CD14-positive monocyte (primary cell): ENCODE data around the gene OR4D11. TPM values are rescaled to one million over a fixed set of nuclear protein-coding genes. Genes with fewer than 3 reads are reported as not detected.
"Not testable (repeated sequence)": the region's sequence is repeated elsewhere in the genome, so short reads cannot be mapped to it uniquely, and the experiment has no call there.

Source experiments
- DNase-seq, 3 donors: peaks; one replicate each; pipeline ENCODE4 v3.0.0-alpha.2; 2011 to 2022
- H2AFZ ChIP-seq: 2 replicates; pipeline ENCODE4 v1.6.0; 2012; ENCODE audit warnings: mild to moderate bottlenecking, low read depth, low read length, inconsistent platforms; ENCODE audit not compliant: insufficient read depth, poor library complexity, severe bottlenecking
- H3K27ac ChIP-seq, 2 donors: 1 replicate in 1 of 2; 2 replicates in 1 of 2; pipeline ENCODE4 v1.5.1; 2012 to 2013; ENCODE audit warnings: low read length in 2 of 2, control low read depth in 1 of 2, inconsistent platforms in 1 of 2, low read depth in 1 of 2, mild to moderate bottlenecking in 1 of 2
- H3K27me3 ChIP-seq, 2 donors: one replicate each; pipeline versions ENCODE4 v1.6.0 to v1.6.1; 2011 to 2013; ENCODE audit warnings: low read length in 2 of 2; ENCODE audit not compliant: control insufficient read depth in 2 of 2, insufficient read depth in 2 of 2
- H3K36me3 ChIP-seq, 2 donors: replicated peaks in 1 of 2; 1 replicate in 1 of 2; 2 replicates in 1 of 2; pipeline versions ENCODE4 v1.5.1 to v1.6.1; 2012 to 2013; ENCODE audit warnings: low read length in 2 of 2, control low read depth in 1 of 2, inconsistent platforms in 1 of 2, mild to moderate bottlenecking in 1 of 2; ENCODE audit not compliant: insufficient read depth in 2 of 2, control insufficient read depth in 1 of 2
- H3K4me1 ChIP-seq, 2 donors: 1 replicate in 1 of 2; 2 replicates in 1 of 2; pipeline versions ENCODE4 v1.5.1 to v1.6.1; 2012 to 2013; ENCODE audit warnings: low read length in 2 of 2, control low read depth in 1 of 2, inconsistent platforms in 1 of 2, mild to moderate bottlenecking in 1 of 2, moderate library complexity in 1 of 2; ENCODE audit not compliant: insufficient read depth in 2 of 2, control insufficient read depth in 1 of 2
- H3K4me2 ChIP-seq: replicated peaks from 2 replicates; pipeline ENCODE3; 2012; ENCODE audit warnings: low read length, moderate library complexity, mild to moderate bottlenecking; ENCODE audit not compliant: poor library complexity, severe bottlenecking; ENCODE audit errors: extremely low read depth
- H3K4me3 ChIP-seq, 3 experiments: fragments of 200-600 bp in 1 of 3; sonication (generic) in 1 of 3; replicated peaks in 1 of 3; 1 replicate in 2 of 3; 2 replicates in 1 of 3; pipeline ENCODE4 v1.5.1; 2011 to 2013; ENCODE audit warnings: low read length in 3 of 3, mild to moderate bottlenecking in 3 of 3, control low read depth in 2 of 3, low read depth in 2 of 3, inconsistent platforms in 1 of 3, moderate library complexity in 1 of 3
- H3K79me2 ChIP-seq: 2 replicates; pipeline ENCODE4 v1.6.0; 2012; ENCODE audit warnings: mild to moderate bottlenecking, control low read depth, inconsistent platforms, low read length, moderate library complexity; ENCODE audit not compliant: insufficient read depth
- H3K9ac ChIP-seq: 2 replicates; pipeline ENCODE4 v1.6.0; 2017; ENCODE audit warnings: low read length, mild to moderate bottlenecking; ENCODE audit not compliant: insufficient read depth, poor library complexity, severe bottlenecking
- H3K9me3 ChIP-seq, 2 donors: replicated peaks in 1 of 2; 1 replicate in 1 of 2; 2 replicates in 1 of 2; pipeline versions ENCODE4 v1.5.1 to v1.6.1; 2012 to 2013; ENCODE audit warnings: low read length in 2 of 2, control low read depth in 1 of 2; ENCODE audit not compliant: control insufficient read depth in 1 of 2, insufficient read depth in 1 of 2
- H4K20me1 ChIP-seq: 2 replicates; pipeline ENCODE4 v1.6.0; 2012; ENCODE audit warnings: mild to moderate bottlenecking, low read length, control low read depth, moderate library complexity; ENCODE audit not compliant: insufficient read depth
- H3K27ac Mint-ChIP-seq, 7 donors: one replicate each; pipeline ENCODE4 v1.8.0; 2020; ENCODE audit warnings: mild to moderate bottlenecking in 7 of 7, mixed read lengths in 7 of 7, moderate library complexity in 6 of 7, inconsistent platforms in 2 of 7
- H3K27me3 Mint-ChIP-seq, 3 donors: one replicate each; pipeline ENCODE4 v1.8.0; 2021 to 2022; ENCODE audit warnings: low read depth in 3 of 3, mild to moderate bottlenecking in 3 of 3, mixed read lengths in 3 of 3, moderate library complexity in 3 of 3, inconsistent platforms in 1 of 3
- H3K36me3 Mint-ChIP-seq, 2 donors: one replicate each; pipeline ENCODE4 v1.8.0; 2020; ENCODE audit warnings: mixed read lengths in 2 of 2, inconsistent platforms in 1 of 2, mild to moderate bottlenecking in 1 of 2
- H3K4me1 Mint-ChIP-seq: one replicate; pipeline ENCODE4 v1.8.0; 2020; ENCODE audit warnings: mild to moderate bottlenecking, mixed read lengths
- H3K4me3 Mint-ChIP-seq, 2 donors: one replicate each; pipeline ENCODE4 v1.8.0; 2020; ENCODE audit warnings: mild to moderate bottlenecking in 2 of 2, mixed read lengths in 2 of 2, moderate library complexity in 1 of 2
- H3K9me3 Mint-ChIP-seq, 7 donors: one replicate each; pipeline ENCODE4 v1.8.0; 2020 to 2022; ENCODE audit warnings: mixed read lengths in 7 of 7, mild to moderate bottlenecking in 6 of 7, moderate library complexity in 6 of 7, inconsistent platforms in 2 of 7
- CTCF ChIP-seq: fragments of 200-600 bp; IDR thresholded peaks from one replicate; pipeline ENCODE4 v1.8.0; 2022; ENCODE audit warnings: antibody characterized with exemption, mild to moderate bottlenecking
- WGBS: methylation state at CpG from one replicate; pipeline ENCODE4 v1.1.5; 2013; ENCODE audit warnings: missing lambda C conversion rate; ENCODE audit not compliant: insufficient coverage; 5-methylcytosine and 5-hydroxymethylcytosine counted together
- intact Hi-C, 2 donors: fragments of 100-400 bp; cut with micrococcal nuclease; formaldehyde crosslinking; loops; one replicate each; pipeline versions ENCODE4 v1.15.0 to v1.15.1; 2023
- polyA plus RNA-seq, 3 donors: library from polyadenylated mRNA; depleted of rRNA in 1 of 3; unstranded in 2 of 3; stranded (reverse) in 1 of 3; fragments of 300-500 nt in 2 of 3; fragments of >200 nt in 1 of 3; fragmentation: Illumina TruSeq in 2 of 3; gene quantifications; 1 replicate in 2 of 3; 2 replicates in 1 of 3; pipeline ENCODE4 v1.2.3, GENCODE V29; 2012 to 2021

Gene OR4D11
- polyA plus RNA-seq, 3 donors, result not detected

GRCh38 chr11:59544869-59545178, 41.4 kb downstream of the OR4D11 start:
- Mint-ChIP-seq H3K9me3 (peaks cover 0 to 8% (median 0%) of the 10 kb centered on the region in 7 donors), H3K27me3 (peaks cover 0 to 2% (median under 1%) of the 10 kb centered on the region in 3 donors), H3K27ac (peak overlapping the region in 2 of 7 donors; percentile 23 to 35), H3K4me3 (no peak overlapping the region), H3K4me1 (peaks cover 16% of the 10 kb centered on the region), H3K36me3 (no peaks in the 10 kb centered on the region)
- H3K79me2 ChIP-seq, result no peaks in the 10 kb centered on the region
- no peak for TF ChIP-seq CTCF
- no peak for DNase-seq
- WGBS, result 85% methylated on average over 3 of the region's 3 CpGs
- no peaks in the 10 kb centered on the region for H3K36me3 ChIP-seq
- H4K20me1 ChIP-seq, result no peaks in the 10 kb centered on the region
- H3K27ac ChIP-seq, result no peak overlapping the region
- H3K9ac ChIP-seq, result no peak overlapping the region
- H3K4me2 ChIP-seq, result no peak overlapping the region
- peaks cover 3% of the 10 kb centered on the region in 2 donors for H3K4me1 ChIP-seq
- no peaks in the 10 kb centered on the region for H3K27me3 ChIP-seq
- H3K9me3 ChIP-seq, result no peaks in the 10 kb centered on the region
- intact Hi-C loops, result no loop called here
- H3K4me3 ChIP-seq, result no peak overlapping the region
- H2AFZ ChIP-seq, result no peak overlapping the region

DNA sequence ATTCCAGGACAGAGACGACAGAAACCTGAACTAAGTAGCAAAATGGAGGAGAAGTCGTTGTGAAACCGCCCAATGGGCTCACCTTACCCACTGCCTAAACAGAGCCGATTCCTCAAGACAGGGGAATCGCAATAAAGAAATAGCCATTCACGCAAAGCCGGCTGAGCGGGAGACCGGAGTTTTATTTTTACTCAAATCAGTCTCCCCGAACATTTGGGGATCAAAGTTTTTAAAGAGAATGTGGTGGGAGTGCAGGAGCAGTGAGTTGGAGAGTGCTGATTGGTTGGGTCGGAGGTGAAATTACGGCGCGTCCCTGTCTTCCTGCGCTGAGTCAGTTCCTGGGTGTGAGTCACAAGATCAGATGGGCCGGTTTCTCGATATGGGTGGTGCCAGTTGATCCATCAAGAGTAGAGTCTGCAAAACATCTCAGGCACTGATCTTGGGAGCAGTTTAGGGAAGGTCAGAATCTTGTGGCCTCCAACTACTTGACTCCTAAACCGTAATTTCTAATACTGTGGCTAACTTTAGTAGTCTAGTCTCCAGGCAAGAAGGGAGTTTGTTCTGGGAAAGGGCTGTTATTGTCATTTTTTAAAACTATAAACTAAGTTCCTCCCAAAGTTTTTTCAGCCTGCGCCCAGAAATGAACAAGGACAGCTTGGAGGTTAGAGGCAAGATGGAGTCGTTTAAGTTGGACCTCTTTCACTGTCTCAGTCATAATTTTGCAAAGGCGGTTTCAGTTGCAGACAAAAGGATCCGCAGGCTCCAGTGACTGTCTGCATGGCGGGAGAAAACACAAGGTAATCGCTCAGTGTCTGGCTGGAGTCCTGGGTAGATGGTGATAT, 42.0 kb downstream of the OR4D11 start:
- H3K9me3 ChIP-seq, result no peaks in the 10 kb centered on the region
- no peak overlapping the region for H2AFZ ChIP-seq
- Mint-ChIP-seq H3K36me3 (no peaks in the 10 kb centered on the region), H3K9me3 (peaks cover 0 to 6% (median 0%) of the 10 kb centered on the region in 7 donors), H3K27me3 (peaks cover 0 to 4% (median 2%) of the 10 kb centered on the region in 3 donors), H3K4me3 (no peak overlapping the region), H3K27ac (peak overlapping the region in 1 of 7 donors; percentile 23), H3K4me1 (peaks cover 21% of the 10 kb centered on the region)
- H3K4me3 ChIP-seq, result no peak overlapping the region
- H3K27ac ChIP-seq, result no peak overlapping the region
- no peak for TF ChIP-seq CTCF
- DNase-seq, result peak in 1 of 3 donors; percentile 41
- no peaks in the 10 kb centered on the region for H3K27me3 ChIP-seq
- no peaks in the 10 kb centered on the region for H4K20me1 ChIP-seq
- H3K4me1 ChIP-seq, result peaks cover 8 to 9% of the 10 kb centered on the region in 2 donors
- H3K4me2 ChIP-seq, result no peak overlapping the region
- H3K79me2 ChIP-seq, result no peaks in the 10 kb centered on the region
- no peak overlapping the region for H3K9ac ChIP-seq
- intact Hi-C loops, result no loop called here
- WGBS, result 88% methylated on average over 17 of the region's 24 CpGs
- H3K36me3 ChIP-seq, result no peaks in the 10 kb centered on the region

GRCh38 chr11:59547605-59548308, 44.4 kb downstream of the OR4D11 start:
- H3K27me3 ChIP-seq, H4K20me1 ChIP-seq, H3K9me3 Mint-ChIP-seq, H3K36me3 Mint-ChIP-seq, H3K4me2 ChIP-seq, H3K9ac ChIP-seq, H3K4me3 ChIP-seq, H3K4me3 Mint-ChIP-seq, intact Hi-C loops, H3K9me3 ChIP-seq, H3K79me2 ChIP-seq, H3K27ac Mint-ChIP-seq, H3K27ac ChIP-seq, H2AFZ ChIP-seq, H3K36me3 ChIP-seq: not testable (repeated sequence)
- peaks cover 25% of the 10 kb centered on the region in 2 donors for H3K4me1 ChIP-seq
- Mint-ChIP-seq H3K27me3 (peaks cover 7 to 10% (median 7%) of the 10 kb centered on the region in 3 donors), H3K4me1 (peaks cover 35% of the 10 kb centered on the region)
- peak in 2 of 3 donors; percentile 21 to 37 for DNase-seq
- WGBS, result no CpG with 5 or more reads among the region's 5 CpGs
